Keratinocyte (primary cell): ENCODE measurements around the gene CEMIP2. TPM values are rescaled to one million over a fixed set of nuclear protein-coding genes. Genes with fewer than 3 reads are reported as not detected.
A peak's percentile ranks its signal among the peaks of the same experiment; 100 is the strongest.

Source experiments
- DNase-seq: peaks from one replicate; pipeline ENCODE4 v3.0.0-alpha.2; 2011; ENCODE audit warnings: low read depth, missing footprints, low spot score
- FAIRE-seq: peaks from 2 replicates; lab custom pipeline; 2011; peaks lifted over from hg19 to GRCh38; lab: Jason Lieb, UNC
- H2AFZ ChIP-seq: 2 replicates; pipeline ENCODE4 v1.6.0; 2012; ENCODE audit warnings: low read length, control low read depth, inconsistent platforms; ENCODE audit not compliant: control insufficient read depth
- H3K27ac ChIP-seq: 2 replicates; pipeline ENCODE4 v1.5.1; 2011; ENCODE audit warnings: low read length; ENCODE audit not compliant: control insufficient read depth, insufficient read depth
- H3K27me3 ChIP-seq: 3 replicates; pipeline ENCODE4 v1.6.0; 2011; ENCODE audit warnings: low read length; ENCODE audit not compliant: control insufficient read depth, insufficient read depth; ENCODE audit errors: extremely low read depth
- H3K36me3 ChIP-seq, 2 experiments: 2 replicates in 1 of 2; 3 replicates in 1 of 2; pipeline ENCODE4 v1.5.1; 2011; ENCODE audit warnings: low read length in 2 of 2, mild to moderate bottlenecking in 1 of 2; ENCODE audit not compliant: control insufficient read depth in 2 of 2, insufficient read depth in 2 of 2; ENCODE audit errors: extremely low read depth in 1 of 2
- H3K4me1 ChIP-seq: 3 replicates; pipeline ENCODE4 v1.5.1; 2011; ENCODE audit warnings: low read length; ENCODE audit not compliant: control insufficient read depth, insufficient read depth; ENCODE audit errors: extremely low read depth
- H3K4me2 ChIP-seq: 3 replicates; pipeline ENCODE4 v1.6.0; 2011; ENCODE audit warnings: low read depth, low read length; ENCODE audit not compliant: control insufficient read depth, insufficient read depth; ENCODE audit errors: extremely low read depth
- H3K4me3 ChIP-seq, 3 experiments: fragments of 200-600 bp in 1 of 3; sonication (generic) in 1 of 3; 2 replicates in 2 of 3; 3 replicates in 1 of 3; pipeline ENCODE4 v1.5.1; 2011 to 2016; ENCODE audit warnings: low read length in 3 of 3, mild to moderate bottlenecking in 3 of 3, control low read depth in 2 of 3, inconsistent platforms in 1 of 3, low read depth in 1 of 3, mixed read lengths in 1 of 3, mixed run types in 1 of 3, moderate library complexity in 1 of 3; ENCODE audit not compliant: control insufficient read depth in 2 of 3, insufficient read depth in 2 of 3; ENCODE audit errors: extremely low read depth in 1 of 3
- H3K79me2 ChIP-seq: 2 replicates; pipeline ENCODE4 v1.6.0; 2012; ENCODE audit warnings: low read length; ENCODE audit not compliant: control insufficient read depth, insufficient read depth
- H3K9ac ChIP-seq: 3 replicates; pipeline ENCODE4 v1.6.0; 2011; ENCODE audit warnings: low read length; ENCODE audit not compliant: control insufficient read depth, insufficient read depth; ENCODE audit errors: extremely low read depth
- H3K9me1 ChIP-seq: 3 replicates; pipeline ENCODE4 v1.6.0; 2011; ENCODE audit warnings: low read length; ENCODE audit not compliant: control insufficient read depth, insufficient read depth; ENCODE audit errors: extremely low read depth
- H3K9me3 ChIP-seq: 2 replicates; pipeline ENCODE4 v1.5.1; 2012; ENCODE audit warnings: low read depth, low read length; ENCODE audit not compliant: control insufficient read depth
- H4K20me1 ChIP-seq: 3 replicates; pipeline ENCODE4 v1.6.0; 2011; ENCODE audit warnings: low read length; ENCODE audit not compliant: control insufficient read depth, insufficient read depth; ENCODE audit errors: extremely low read depth
- CTCF ChIP-seq, 3 experiments: IDR thresholded peaks in 1 of 3; conservative IDR thresholded peaks in 1 of 3; optimal IDR thresholded peaks in 1 of 3; 2 replicates in 2 of 3; 3 replicates in 1 of 3; pipeline versions ENCODE3 to v1.5.1; 2011; ENCODE audit warnings: low read length in 3 of 3, mild to moderate bottlenecking in 3 of 3, moderate library complexity in 2 of 3, control low read depth in 1 of 3, inconsistent platforms in 1 of 3; ENCODE audit not compliant: insufficient read depth in 2 of 3; ENCODE audit errors: extremely low read depth in 1 of 3
- EZH2 ChIP-seq: IDR thresholded peaks from one replicate; pipeline ENCODE4 v1.6.1; 2012; ENCODE audit warnings: inconsistent platforms, mild to moderate bottlenecking, low read length, moderate library complexity
- dilution Hi-C: fragments of 300-500 bp; cut with MboI; formaldehyde crosslinking; loops from one replicate; pipeline ENCODE4 v1.7.0; 2020; ENCODE audit warnings: low sequenced_read_pairs; ENCODE audit not compliant: extremely low pct_ligation_motif_present
- polyA plus RNA-seq, 5 experiments: library from polyadenylated mRNA; depleted of rRNA in 3 of 5; stranded (reverse) in 3 of 5; stranded (forward) in 1 of 5; unstranded in 1 of 5; fragments of >200 nt; gene quantifications; 1 replicate in 1 of 5; 2 replicates in 3 of 5; 3 replicates in 1 of 5; pipeline versions ENCODE4 v1.2.1 to v1.2.3, GENCODE V29; 2011 to 2012; ENCODE audit warnings: missing spikeins in 2 of 5, low read depth in 1 of 5, low replicate concordance in 1 of 5

Gene CEMIP2
- polyA plus RNA-seq, 1 donor (not counting 4 experiments of a cell fraction or from before 2014, with no cell fraction given), result 47.7 TPM

GRCh38 chr9:71681104-71681707 lies 87.1 kb downstream of the CEMIP2 start:
- FAIRE-seq (no peak), DNase-seq (no peak)
- Histone ChIP-seq H3K4me2 (no peak overlapping the region), H3K36me3 (no peaks in the 10 kb centered on the region), H3K9me3 (no peaks in the 10 kb centered on the region), H3K9ac (no peak overlapping the region), H3K79me2 (no peaks in the 10 kb centered on the region), H3K27me3 (no peaks in the 10 kb centered on the region), H2AFZ (no peak overlapping the region), H3K9me1 (no peaks in the 10 kb centered on the region), H3K27ac (peak overlapping the region; percentile 24), H4K20me1 (no peaks in the 10 kb centered on the region), H3K4me3 (no peak overlapping the region), H3K4me1 (peaks cover 53% of the 10 kb centered on the region)
- dilution Hi-C loops, result no loop called here
- TF ChIP-seq EZH2, result no peak
- no peak for TF ChIP-seq CTCF (optimal IDR thresholded peaks at IDR 0.05 in 1 of 3, IDR thresholded peaks at IDR 0.05 in 1 of 3, conservative IDR thresholded peaks at IDR 0.05 in 1 of 3; ENCODE audit: extremely low read depth in 1 of 3, insufficient read depth in 2 of 3, low read length in 3 of 3)

GRCh38 chr9:71680189-71680980 lies 87.9 kb downstream of the CEMIP2 start:
- dilution Hi-C loops, result no loop called here
- H3K27me3 ChIP-seq, result no peaks in the 10 kb centered on the region
- H3K4me3 ChIP-seq, result no peak overlapping the region
- H3K27ac ChIP-seq, result peak overlapping the region; percentile 19
- FAIRE-seq (peak; percentile 84), DNase-seq (no peak)
- TF ChIP-seq EZH2 (no peak), CTCF (optimal IDR thresholded peaks at IDR 0.05 in 1 of 3, IDR thresholded peaks at IDR 0.05 in 1 of 3, conservative IDR thresholded peaks at IDR 0.05 in 1 of 3; ENCODE audit: extremely low read depth in 1 of 3, insufficient read depth in 2 of 3, low read length in 3 of 3) (no peak)
- peaks cover 50% of the 10 kb centered on the region for H3K4me1 ChIP-seq
- H3K4me2 ChIP-seq, result peak overlapping the region; percentile 9
- H3K36me3 ChIP-seq, result no peaks in the 10 kb centered on the region
- H3K9me1 ChIP-seq, result no peaks in the 10 kb centered on the region
- H3K79me2 ChIP-seq, result no peaks in the 10 kb centered on the region
- no peak overlapping the region for H3K9ac ChIP-seq
- H3K9me3 ChIP-seq, result no peaks in the 10 kb centered on the region
- no peaks in the 10 kb centered on the region for H4K20me1 ChIP-seq
- H2AFZ ChIP-seq, result no peak overlapping the region
